Measurements from ENCODE around the gene TRIM44. TPM values are rescaled to one million over a fixed set of nuclear protein-coding genes. Genes with fewer than 3 reads are reported as not detected.

The TRIM44 gene
- total RNA-seq, 3 donors from 2014 or later (not counting 1 experiment from before 2014, with no cell fraction given) = 47.0 to 62.6 (median 51.9) TPM

- no peaks in the 10 kb centered on the region for H3K4me1 ChIP-seq (ENCODE audit: control insufficient read depth, insufficient read depth, low read length)
- Mint-ChIP-seq H3K27ac (no peak overlapping the region), H3K27me3 (ENCODE audit: low read depth in 2 of 2) (peaks cover 12 to 39% of the 10 kb centered on the region in 2 donors), H3K4me3 (no peak overlapping the region), H3K9me3 (no peaks in the 10 kb centered on the region), H3K4me1 (no peaks in the 10 kb centered on the region), H3K36me3 (no peaks in the 10 kb centered on the region)
- intact Hi-C loops (cut with micrococcal nuclease) = no loop called here
- no peaks in the 10 kb centered on the region for H3K27me3 ChIP-seq (ENCODE audit: control insufficient read depth, insufficient read depth, low read length)
- no peaks in the 10 kb centered on the region for H3K36me3 ChIP-seq (ENCODE audit: control insufficient read depth, insufficient read depth, low read length)
- TF ChIP-seq, protein P1, sequence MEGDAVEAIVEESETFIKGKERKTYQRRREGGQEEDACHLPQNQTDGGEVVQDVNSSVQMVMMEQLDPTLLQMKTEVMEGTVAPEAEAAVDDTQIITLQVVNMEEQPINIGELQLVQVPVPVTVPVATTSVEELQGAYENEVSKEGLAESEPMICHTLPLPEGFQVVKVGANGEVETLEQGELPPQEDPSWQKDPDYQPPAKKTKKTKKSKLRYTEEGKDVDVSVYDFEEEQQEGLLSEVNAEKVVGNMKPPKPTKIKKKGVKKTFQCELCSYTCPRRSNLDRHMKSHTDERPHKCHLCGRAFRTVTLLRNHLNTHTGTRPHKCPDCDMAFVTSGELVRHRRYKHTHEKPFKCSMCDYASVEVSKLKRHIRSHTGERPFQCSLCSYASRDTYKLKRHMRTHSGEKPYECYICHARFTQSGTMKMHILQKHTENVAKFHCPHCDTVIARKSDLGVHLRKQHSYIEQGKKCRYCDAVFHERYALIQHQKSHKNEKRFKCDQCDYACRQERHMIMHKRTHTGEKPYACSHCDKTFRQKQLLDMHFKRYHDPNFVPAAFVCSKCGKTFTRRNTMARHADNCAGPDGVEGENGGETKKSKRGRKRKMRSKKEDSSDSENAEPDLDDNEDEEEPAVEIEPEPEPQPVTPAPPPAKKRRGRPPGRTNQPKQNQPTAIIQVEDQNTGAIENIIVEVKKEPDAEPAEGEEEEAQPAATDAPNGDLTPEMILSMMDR (IDR thresholded peaks at IDR 0.05) = no peak
- ATAC-seq = no peak
- no CpG with 5 or more reads among the region's 1 CpG for WGBS (ENCODE audit: insufficient coverage)
- H3K9me3 ChIP-seq (ENCODE audit: control insufficient read depth, insufficient read depth, low read length) = no peaks in the 10 kb centered on the region
- no peak overlapping the region for H3K4me3 ChIP-seq (ENCODE audit: low read length)
- H3K27ac ChIP-seq (ENCODE audit: low read length) = no peak overlapping the region
- DNase-seq = no peak
Observed at GRCh38 chr11:35842958-35843357, 180.4 kb downstream of the TRIM44 start.

DNA sequence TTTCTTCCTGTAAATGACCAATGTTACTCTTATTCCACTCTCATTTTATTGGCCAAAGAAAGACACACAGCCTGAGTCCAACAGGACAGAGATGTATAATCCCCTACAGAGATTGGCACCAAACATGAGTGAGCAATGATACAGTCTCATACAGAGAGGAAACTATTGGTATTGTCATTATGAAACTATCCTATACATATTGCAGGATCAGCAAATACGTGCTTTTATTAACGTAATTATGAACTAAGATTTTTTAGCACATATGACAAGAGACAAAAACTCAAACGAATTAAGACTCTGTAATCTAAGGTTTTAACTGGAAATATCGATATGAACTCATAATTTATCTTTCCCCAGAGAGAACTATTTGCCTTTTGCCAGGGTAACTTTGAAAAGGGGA lies 182.0 kb downstream of the TRIM44 start:
- DNase-seq (no peak), ATAC-seq (no peak)
- no peaks in the 10 kb centered on the region for H3K36me3 ChIP-seq (ENCODE audit: control insufficient read depth, insufficient read depth, low read length)
- TF ChIP-seq, protein P1 (IDR thresholded peaks at IDR 0.05) = no peak
- no peaks in the 10 kb centered on the region for H3K9me3 ChIP-seq (ENCODE audit: control insufficient read depth, insufficient read depth, low read length)
- Mint-ChIP-seq H3K36me3 (no peaks in the 10 kb centered on the region), H3K9me3 (no peaks in the 10 kb centered on the region), H3K27ac (no peak overlapping the region), H3K4me1 (no peaks in the 10 kb centered on the region), H3K27me3 (ENCODE audit: low read depth in 2 of 2) (peaks cover 12 to 38% of the 10 kb centered on the region in 2 donors), H3K4me3 (no peak overlapping the region)
- no peaks in the 10 kb centered on the region for H3K4me1 ChIP-seq (ENCODE audit: control insufficient read depth, insufficient read depth, low read length)
- no peak overlapping the region for H3K4me3 ChIP-seq (ENCODE audit: low read length)
- intact Hi-C loops (cut with micrococcal nuclease) = no loop called here
- no peaks in the 10 kb centered on the region for H3K27me3 ChIP-seq (ENCODE audit: control insufficient read depth, insufficient read depth, low read length)
- H3K27ac ChIP-seq (ENCODE audit: low read length) = no peak overlapping the region
- 94% methylated on average over 4 of the region's 4 CpGs for WGBS (ENCODE audit: insufficient coverage)

GRCh38 chr11:35845860-35846259 lies 183.3 kb downstream of the TRIM44 start:
- ATAC-seq (no peak), DNase-seq (no peak)
- no peak overlapping the region for H3K4me3 ChIP-seq (ENCODE audit: low read length)
- H3K36me3 ChIP-seq (ENCODE audit: control insufficient read depth, insufficient read depth, low read length) = no peaks in the 10 kb centered on the region
- no peaks in the 10 kb centered on the region for H3K36me3 Mint-ChIP-seq
- H3K4me1 ChIP-seq (ENCODE audit: control insufficient read depth, insufficient read depth, low read length) = no peaks in the 10 kb centered on the region
- WGBS (ENCODE audit: insufficient coverage) = 88% methylated on average over 2 of the region's 2 CpGs
- intact Hi-C loops (cut with micrococcal nuclease) = no loop called here
- no peaks in the 10 kb centered on the region for H3K9me3 ChIP-seq (ENCODE audit: control insufficient read depth, insufficient read depth, low read length)
- no peaks in the 10 kb centered on the region for H3K27me3 ChIP-seq (ENCODE audit: control insufficient read depth, insufficient read depth, low read length)
- no peak overlapping the region for H3K27ac ChIP-seq (ENCODE audit: low read length)
- no peak overlapping the region for H3K27ac Mint-ChIP-seq
- H3K27me3 Mint-ChIP-seq (ENCODE audit: low read depth in 2 of 2) = peaks cover 10 to 35% of the 10 kb centered on the region in 2 donors
- TF ChIP-seq, protein P1 (IDR thresholded peaks at IDR 0.05) = no peak
- no peaks in the 10 kb centered on the region for H3K9me3 Mint-ChIP-seq
- H3K4me1 Mint-ChIP-seq = no peaks in the 10 kb centered on the region
- H3K4me3 Mint-ChIP-seq = no peak overlapping the region

- intact Hi-C loops (cut with micrococcal nuclease) = no loop called here
Observed at GRCh38 chr11:35846874-35847273, 184.3 kb downstream of the TRIM44 start.

More at GRCh38 chr11:35846874-35847273, 184.3 kb downstream of the TRIM44 start:
- no peaks in the 10 kb centered on the region for H3K9me3 ChIP-seq (ENCODE audit: control insufficient read depth, insufficient read depth, low read length)
- no peak overlapping the region for H3K27ac ChIP-seq (ENCODE audit: low read length)
- ATAC-seq = no peak
- no peak for DNase-seq
- no peak overlapping the region for H3K27ac Mint-ChIP-seq
- no peak overlapping the region for H3K4me3 Mint-ChIP-seq
- H3K36me3 Mint-ChIP-seq = no peaks in the 10 kb centered on the region
- no peaks in the 10 kb centered on the region for H3K36me3 ChIP-seq (ENCODE audit: control insufficient read depth, insufficient read depth, low read length)
- H3K9me3 Mint-ChIP-seq = no peaks in the 10 kb centered on the region
- TF ChIP-seq, protein P1 (IDR thresholded peaks at IDR 0.05) = no peak
- peaks cover 8 to 25% of the 10 kb centered on the region in 2 donors for H3K27me3 Mint-ChIP-seq (ENCODE audit: low read depth in 2 of 2)
- no peaks in the 10 kb centered on the region for H3K27me3 ChIP-seq (ENCODE audit: control insufficient read depth, insufficient read depth, low read length)
- H3K4me1 ChIP-seq (ENCODE audit: control insufficient read depth, insufficient read depth, low read length) = no peaks in the 10 kb centered on the region
- no peak overlapping the region for H3K4me3 ChIP-seq (ENCODE audit: low read length)
- 93% methylated on average over 5 of the region's 5 CpGs for WGBS (ENCODE audit: insufficient coverage)
- no peaks in the 10 kb centered on the region for H3K4me1 Mint-ChIP-seq
